GM12873 (cell line): ENCODE data around the gene GYPC.

Experiments
- CTCF ChIP-seq: IDR thresholded peaks from 2 replicates; pipeline ENCODE4 v1.5.1; 2012; ENCODE audit warnings: low read depth, mild to moderate bottlenecking, moderate library complexity, low read length, control low read depth; ENCODE audit not compliant: insufficient read depth; ENCODE audit errors: missing control alignments

The GYPC gene

GRCh38 chr2:126723281-126723815 is 67.4 kb downstream of the GYPC start:
- no peak for TF ChIP-seq CTCF

GRCh38 chr2:126725580-126725979 is 69.6 kb downstream of the GYPC start:
- TF ChIP-seq CTCF, result no peak

- no peak for TF ChIP-seq CTCF
Measured at GRCh38 chr2:126729896-126730295, 73.9 kb downstream of the GYPC start.

GRCh38 chr2:126730655-126731054 is 74.7 kb downstream of the GYPC start:
- TF ChIP-seq CTCF, result no peak

- TF ChIP-seq CTCF, result no peak
Measured at GRCh38 chr2:126731353-126731752, 75.4 kb downstream of the GYPC start.

- no peak for TF ChIP-seq CTCF
Measured at GRCh38 chr2:126732682-126733245, 76.8 kb downstream of the GYPC start.

- no peak for TF ChIP-seq CTCF
Measured at GRCh38 chr2:126733795-126734194, 77.8 kb downstream of the GYPC start.
